Activated CD4-positive, alpha-beta memory T cell treated with anti-CD3 and anti-CD28 coated beads for 36 hours (primary cell): ENCODE data around the gene UBE2U. TPM values are rescaled to one million over a fixed set of nuclear protein-coding genes. Genes with fewer than 3 reads are reported as not detected.
"Not testable (repeated sequence)": the region's sequence is repeated elsewhere in the genome, so short reads cannot be mapped to it uniquely, and the experiment has no call there.

ENCODE experiments used
- CTCF ChIA-PET: fragments of 350-600 bp; sonication (Branson Sonifier 250); formaldehyde crosslinking; loops from one replicate; lab custom pipeline; 2021; ENCODE audit warnings: antibody characterized with exemption, inconsistent platforms; lab: Charles Lee
- POLR2A ChIA-PET: fragments of 350-600 bp; sonication (Branson Sonifier 250); formaldehyde crosslinking; loops from one replicate; lab custom pipeline; 2021; ENCODE audit warnings: antibody characterized with exemption; lab: Charles Lee
- DNase-seq: peaks from one replicate; pipeline ENCODE4 v3.0.0-alpha.2; 2020
- H3K27ac Mint-ChIP-seq: one replicate; pipeline ENCODE4 v1.8.0; 2021; ENCODE audit warnings: mixed read lengths
- H3K27me3 Mint-ChIP-seq: one replicate; pipeline ENCODE4 v1.8.0; 2021; ENCODE audit warnings: mixed read lengths
- H3K36me3 Mint-ChIP-seq: one replicate; pipeline ENCODE4 v1.8.0; 2021; ENCODE audit warnings: mixed read lengths
- H3K4me1 Mint-ChIP-seq: one replicate; pipeline ENCODE4 v1.8.0; 2021; ENCODE audit warnings: low read depth, mixed read lengths
- H3K4me3 Mint-ChIP-seq: one replicate; pipeline ENCODE4 v1.8.0; 2021; ENCODE audit warnings: mild to moderate bottlenecking, mixed read lengths
- H3K9me3 Mint-ChIP-seq: one replicate; pipeline ENCODE4 v1.8.0; 2021; ENCODE audit warnings: mixed read lengths
- intact Hi-C: fragments of 100-400 bp; cut with micrococcal nuclease; formaldehyde crosslinking; loops from one replicate; pipeline ENCODE4 v1.15.1; 2023
- total RNA-seq, 2 experiments: library from RNA; stranded (reverse); gene quantifications; one replicate each; pipeline ENCODE4 v1.2.3, GENCODE V29; 2021

UBE2U gene
- total RNA-seq, 2 experiments from 2014 or later: not detected

- no peak for DNase-seq
- no peak overlapping the region for H3K27ac Mint-ChIP-seq
- H3K27me3 Mint-ChIP-seq: peaks cover 13% of the 10 kb centered on the region
- peaks cover 18% of the 10 kb centered on the region for H3K4me1 Mint-ChIP-seq
- intact Hi-C loops: loop anchor here (10.0 kb wide), 2 partner anchors 468 to 928 kb away; partner anchors contain the start of gene ROR1
- no peaks in the 10 kb centered on the region for H3K9me3 Mint-ChIP-seq
- POLR2A ChIA-PET: no interaction called here
- CTCF ChIA-PET: interaction anchor here (0.6 to 4.4 kb wide), 10 partner anchors 9 to 626 kb away, joined by 3 to 30 read pairs (median 3); no protein-coding TSS in a partner anchor
- H3K36me3 Mint-ChIP-seq: no peaks in the 10 kb centered on the region
- H3K4me3 Mint-ChIP-seq: no peak overlapping the region
Measured at GRCh38 chr1:64242895-64243756, 39.7 kb downstream of the UBE2U start.

DNA sequence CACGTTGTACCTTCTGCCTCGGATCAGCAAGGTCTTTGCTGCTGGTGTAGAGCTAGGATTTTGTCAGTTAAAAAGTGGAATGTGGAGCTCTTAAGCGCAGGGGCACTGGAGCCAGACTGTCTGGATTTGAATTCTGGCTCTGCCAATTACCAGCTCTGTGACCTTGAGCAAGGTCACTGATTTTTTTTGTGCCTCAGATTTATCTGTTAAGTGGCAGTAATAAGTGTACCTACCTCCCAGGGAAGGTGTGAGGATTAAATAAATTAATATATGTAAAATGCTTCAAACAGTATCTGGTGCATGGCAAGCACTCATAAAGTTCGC lies 40.3 kb downstream of the UBE2U start:
- POLR2A ChIA-PET: no interaction called here
- CTCF ChIA-PET: interaction anchor here (0.8 to 4.4 kb wide), 6 partner anchors 9 to 627 kb away, joined by 3 to 30 read pairs (median 8); no protein-coding TSS in a partner anchor
- Mint-ChIP-seq H3K27me3 (peaks cover 15% of the 10 kb centered on the region), H3K27ac (no peak overlapping the region), H3K9me3 (no peaks in the 10 kb centered on the region), H3K4me1 (peaks cover 18% of the 10 kb centered on the region), H3K4me3 (no peak overlapping the region), H3K36me3 (no peaks in the 10 kb centered on the region)
- intact Hi-C loops: loop anchor here (10.0 kb wide), 2 partner anchors 469 to 929 kb away; partner anchors contain the start of gene ROR1
- DNase-seq: no peak

DNA sequence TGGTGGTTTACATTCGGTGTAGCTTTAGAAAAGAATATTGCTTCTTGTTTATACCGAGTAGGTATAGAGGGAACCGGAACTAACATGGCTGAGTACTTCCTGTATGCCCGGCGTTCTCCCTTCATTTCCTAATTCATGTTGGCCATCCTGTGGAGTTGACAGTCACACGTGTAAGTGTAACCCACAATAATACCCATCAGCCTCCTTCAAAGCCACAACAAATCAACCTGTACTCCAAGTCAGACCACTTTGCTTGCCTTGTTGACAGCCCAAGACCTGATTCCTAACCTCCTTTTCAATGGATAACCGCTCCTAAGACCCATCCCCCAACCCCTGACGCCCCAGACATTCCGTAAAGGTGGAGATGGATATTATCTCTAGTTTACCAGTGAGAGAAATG lies 42.1 kb downstream of the UBE2U start:
- Mint-ChIP-seq H3K36me3 (no peaks in the 10 kb centered on the region), H3K9me3 (no peaks in the 10 kb centered on the region), H3K4me3 (peak overlapping the region; percentile 27), H3K27me3 (peaks cover 15% of the 10 kb centered on the region), H3K27ac (no peak overlapping the region), H3K4me1 (peaks cover 18% of the 10 kb centered on the region)
- no peak for DNase-seq
- intact Hi-C loops: loop anchor here (1.0 to 10.0 kb wide), 4 partner anchors 308 to 931 kb away; partner anchors contain the start of gene ROR1
- ChIA-PET POLR2A (no interaction called here), CTCF (interaction anchor here (0.6 to 4.4 kb wide), 10 partner anchors 10 to 670 kb away, joined by 3 to 30 read pairs (median 5); no protein-coding TSS in a partner anchor)

DNA sequence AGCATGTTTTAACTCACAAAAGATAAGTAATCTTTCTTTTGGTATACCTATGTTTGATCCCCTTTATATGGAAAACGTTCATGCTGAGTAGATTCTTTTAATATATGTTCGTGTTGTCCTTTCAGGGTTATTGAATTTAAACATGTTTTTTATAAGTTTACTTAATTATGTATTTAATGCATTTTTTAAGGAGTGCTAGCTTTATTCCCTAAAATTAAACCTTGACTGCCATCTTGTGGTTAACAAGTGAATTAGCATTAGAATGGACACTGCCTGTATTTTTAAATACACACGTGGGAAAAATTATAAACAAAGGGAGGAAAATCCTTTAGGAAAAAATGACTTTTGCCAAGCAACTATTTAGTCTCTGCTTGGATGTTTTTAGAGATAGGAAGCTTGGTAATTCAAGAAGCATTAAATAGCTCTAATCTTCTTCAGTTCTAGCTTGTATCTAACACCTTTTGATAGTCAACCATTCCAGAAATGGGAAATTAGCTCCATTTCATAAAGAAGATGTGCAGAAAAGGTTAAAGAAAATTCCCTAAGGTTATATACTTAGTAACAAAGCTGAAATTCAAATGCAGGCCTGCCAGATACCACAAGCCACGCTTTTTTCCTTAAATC lies 43.0 kb downstream of the UBE2U start:
- H3K27ac Mint-ChIP-seq: no peak overlapping the region
- POLR2A ChIA-PET: no interaction called here
- DNase-seq: no peak
- H3K4me3 Mint-ChIP-seq: no peak overlapping the region
- intact Hi-C loops: loop anchor here (1.0 to 10.0 kb wide), 4 partner anchors 309 to 932 kb away; partner anchors contain the start of gene ROR1
- peaks cover 18% of the 10 kb centered on the region for H3K4me1 Mint-ChIP-seq
- CTCF ChIA-PET: interaction anchor here (0.6 to 4.4 kb wide), 28 partner anchors 10 to 1465 kb away, joined by 3 to 30 read pairs (median 4); no protein-coding TSS in a partner anchor
- no peaks in the 10 kb centered on the region for H3K36me3 Mint-ChIP-seq
- H3K9me3 Mint-ChIP-seq: no peaks in the 10 kb centered on the region
- peaks cover 15% of the 10 kb centered on the region for H3K27me3 Mint-ChIP-seq

DNA sequence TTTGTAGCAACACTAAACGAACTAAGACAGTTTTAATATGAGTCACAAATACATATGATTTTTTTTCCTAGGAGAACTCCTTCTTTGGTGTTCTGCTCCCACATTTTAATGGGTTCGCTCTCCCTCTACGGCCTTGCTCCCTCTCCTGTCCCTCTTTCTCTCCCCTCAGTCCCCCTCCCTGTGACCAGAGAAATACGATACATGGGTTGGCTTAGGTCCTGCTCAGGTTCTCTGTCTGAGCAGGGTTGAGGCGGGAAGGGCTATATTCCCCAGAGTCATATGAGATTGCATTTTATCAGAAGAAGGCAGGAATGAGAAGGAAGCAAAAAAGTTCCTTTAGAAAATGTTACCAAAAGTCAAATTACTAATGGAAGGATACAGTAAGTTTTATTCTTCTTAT lies 44.6 kb downstream of the UBE2U start:
- DNase-seq: no peak
- ChIA-PET CTCF (interaction anchor here (0.8 to 4.1 kb wide), 4 partner anchors 556 to 673 kb away, joined by 3 to 28 read pairs (median 8); no protein-coding TSS in a partner anchor), POLR2A (no interaction called here)
- H3K4me1 Mint-ChIP-seq: peaks cover 18% of the 10 kb centered on the region
- H3K27ac Mint-ChIP-seq: no peak overlapping the region
- no peaks in the 10 kb centered on the region for H3K9me3 Mint-ChIP-seq
- H3K36me3 Mint-ChIP-seq: no peaks in the 10 kb centered on the region
- H3K27me3 Mint-ChIP-seq: peaks cover 15% of the 10 kb centered on the region
- no peak overlapping the region for H3K4me3 Mint-ChIP-seq
- intact Hi-C loops: loop anchor here (5.0 to 10.0 kb wide), 3 partner anchors 311 to 933 kb away; partner anchors contain the start of gene ROR1

- H3K4me3 Mint-ChIP-seq, H3K36me3 Mint-ChIP-seq, CTCF ChIA-PET, H3K4me1 Mint-ChIP-seq, POLR2A ChIA-PET, DNase-seq, H3K27ac Mint-ChIP-seq, H3K9me3 Mint-ChIP-seq, intact Hi-C loops: not testable (repeated sequence)
- H3K27me3 Mint-ChIP-seq: peaks cover 26% of the 10 kb centered on the region
Measured at GRCh38 chr1:64250472-64250871, 47.0 kb downstream of the UBE2U start.

DNA sequence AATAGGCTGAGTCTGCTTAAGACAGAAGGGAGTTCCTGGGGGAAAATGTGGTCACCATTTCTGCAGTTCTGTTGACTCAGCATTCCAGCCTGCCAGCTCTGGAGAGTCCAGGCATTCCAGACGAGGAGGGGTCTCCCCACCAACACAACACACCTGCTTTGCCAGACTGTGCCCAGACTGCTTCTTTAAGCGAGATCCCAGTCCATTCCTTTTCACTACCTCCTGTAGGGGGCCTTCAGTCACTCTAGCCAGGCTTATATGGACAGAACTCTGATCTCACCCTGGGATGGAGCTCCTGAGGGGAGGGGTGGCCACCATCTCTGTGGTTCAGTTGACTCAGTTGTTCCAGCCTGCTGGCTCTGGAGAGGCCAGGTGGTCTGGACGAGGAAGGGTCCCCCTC lies 48.5 kb downstream of the UBE2U start:
- no peak for DNase-seq
- Mint-ChIP-seq H3K4me3 (no peak overlapping the region), H3K9me3 (no peaks in the 10 kb centered on the region), H3K27ac (no peak overlapping the region), H3K27me3 (peaks cover 25% of the 10 kb centered on the region), H3K36me3 (no peaks in the 10 kb centered on the region), H3K4me1 (no peaks in the 10 kb centered on the region)
- intact Hi-C loops: no loop called here
- ChIA-PET POLR2A (no interaction called here), CTCF (interaction anchor here (1.1 to 1.2 kb wide), 2 partner anchors 8 to 11 kb away, joined by 3 read pairs; no protein-coding TSS in a partner anchor)

DNA sequence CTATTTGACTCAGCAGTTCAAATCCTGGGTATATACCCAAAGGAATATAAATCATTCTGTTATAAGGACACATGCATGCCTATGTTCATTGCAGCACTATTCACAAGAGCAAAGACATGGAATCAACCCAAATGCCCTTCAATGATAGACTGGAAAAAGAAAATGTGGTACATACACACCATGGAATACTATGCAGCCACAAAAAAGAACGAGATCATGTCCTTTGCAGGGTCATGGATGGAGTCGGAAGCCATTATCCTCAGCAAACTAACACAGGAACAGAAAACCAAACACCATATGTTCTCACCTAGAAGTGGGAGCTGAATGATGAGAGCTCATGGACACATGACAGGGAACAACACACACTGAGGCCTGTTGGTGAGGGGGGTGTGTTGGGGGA lies 53.8 kb downstream of the UBE2U start:
- intact Hi-C loops, DNase-seq, H3K36me3 Mint-ChIP-seq, H3K4me3 Mint-ChIP-seq, H3K4me1 Mint-ChIP-seq, H3K9me3 Mint-ChIP-seq, H3K27ac Mint-ChIP-seq: not testable (repeated sequence)
- peaks cover 17% of the 10 kb centered on the region for H3K27me3 Mint-ChIP-seq
- CTCF ChIA-PET: interaction anchor here (1.6 kb wide), 1 partner anchor 11 kb away, joined by 7 read pairs; no protein-coding TSS in a partner anchor
- POLR2A ChIA-PET: interaction anchor here (0.6 kb wide), 1 partner anchor 915 kb away, joined by 4 read pairs; no protein-coding TSS in a partner anchor

DNA sequence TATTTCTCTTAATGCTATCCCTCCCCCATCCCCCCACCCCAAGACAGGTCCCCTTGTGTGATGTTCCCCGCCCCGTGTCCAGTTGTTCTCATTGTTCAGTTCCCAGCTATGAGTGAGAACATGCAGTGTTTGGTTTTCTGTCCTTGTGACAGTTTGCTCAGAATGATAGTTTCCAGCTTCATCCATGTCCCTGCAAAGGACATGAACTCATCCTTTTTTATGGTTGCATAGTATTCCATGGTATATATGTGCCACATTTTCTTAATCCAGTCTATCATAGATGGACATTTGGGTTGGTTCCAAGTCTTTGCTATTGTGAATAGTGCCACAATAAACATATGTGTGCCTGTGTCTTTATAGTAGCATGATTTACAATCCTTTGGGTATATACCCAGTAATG lies 55.0 kb downstream of the UBE2U start:
- CTCF ChIA-PET, H3K36me3 Mint-ChIP-seq: not testable (repeated sequence)
- H3K27me3 Mint-ChIP-seq: peaks cover 21% of the 10 kb centered on the region

DNA sequence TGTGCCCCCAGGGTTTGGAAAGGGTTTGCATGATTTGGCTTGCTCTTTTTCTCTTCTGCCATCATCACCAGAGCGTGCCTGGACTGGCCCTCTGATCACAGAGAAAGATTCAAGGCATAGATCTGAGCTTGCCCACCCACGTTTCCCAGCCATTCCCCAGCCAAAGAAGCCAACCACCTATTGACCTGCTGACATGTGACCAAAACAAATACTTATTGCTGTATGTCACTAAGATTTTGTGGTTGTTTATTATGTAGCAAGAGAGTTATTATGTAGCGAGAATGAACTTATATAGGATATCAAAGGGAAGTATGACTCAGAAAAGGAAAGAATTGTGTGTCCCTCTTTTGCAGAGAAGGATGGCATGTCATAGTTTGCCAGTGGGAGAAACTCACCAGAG lies 59.9 kb downstream of the UBE2U start:
- no peak overlapping the region for H3K4me3 Mint-ChIP-seq
- H3K36me3 Mint-ChIP-seq: no peaks in the 10 kb centered on the region
- H3K9me3 Mint-ChIP-seq: no peaks in the 10 kb centered on the region
- ChIA-PET POLR2A (no interaction called here), CTCF (no interaction called here)
- H3K27ac Mint-ChIP-seq: no peak overlapping the region
- intact Hi-C loops: no loop called here
- peaks cover 22% of the 10 kb centered on the region for H3K27me3 Mint-ChIP-seq
- DNase-seq: no peak
- no peaks in the 10 kb centered on the region for H3K4me1 Mint-ChIP-seq

More for the DNA sequence above, 55.0 kb downstream of the UBE2U start:
- H3K9me3 Mint-ChIP-seq, DNase-seq, H3K4me1 Mint-ChIP-seq, H3K4me3 Mint-ChIP-seq, POLR2A ChIA-PET, intact Hi-C loops, H3K27ac Mint-ChIP-seq: not testable (repeated sequence)

DNA sequence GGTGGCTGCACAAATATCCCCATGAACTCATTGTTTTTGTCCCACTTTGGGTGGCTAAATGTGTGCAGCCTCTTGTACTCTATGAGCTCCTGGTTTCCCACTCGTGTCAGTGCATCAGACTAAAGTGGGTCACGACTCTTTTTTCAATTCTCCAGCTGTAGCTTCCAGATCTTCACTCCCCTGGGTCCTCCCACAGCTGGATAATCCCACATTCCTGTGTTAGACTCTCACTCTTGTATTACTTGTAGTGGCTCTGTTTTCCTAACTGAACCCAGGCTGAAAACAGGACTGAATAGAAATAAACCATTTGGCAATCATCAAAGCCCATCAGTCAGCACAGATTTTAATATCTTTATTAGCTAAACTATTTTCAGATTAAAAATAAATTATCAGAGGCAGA lies 60.4 kb downstream of the UBE2U start:
- ChIA-PET CTCF (no interaction called here), POLR2A (no interaction called here)
- H3K4me3 Mint-ChIP-seq: no peak overlapping the region
- no peaks in the 10 kb centered on the region for H3K9me3 Mint-ChIP-seq
- H3K27me3 Mint-ChIP-seq: peaks cover 22% of the 10 kb centered on the region
- peaks cover 2% of the 10 kb centered on the region for H3K4me1 Mint-ChIP-seq
- no peak for DNase-seq
- H3K36me3 Mint-ChIP-seq: no peaks in the 10 kb centered on the region
- H3K27ac Mint-ChIP-seq: no peak overlapping the region
- intact Hi-C loops: no loop called here

DNA sequence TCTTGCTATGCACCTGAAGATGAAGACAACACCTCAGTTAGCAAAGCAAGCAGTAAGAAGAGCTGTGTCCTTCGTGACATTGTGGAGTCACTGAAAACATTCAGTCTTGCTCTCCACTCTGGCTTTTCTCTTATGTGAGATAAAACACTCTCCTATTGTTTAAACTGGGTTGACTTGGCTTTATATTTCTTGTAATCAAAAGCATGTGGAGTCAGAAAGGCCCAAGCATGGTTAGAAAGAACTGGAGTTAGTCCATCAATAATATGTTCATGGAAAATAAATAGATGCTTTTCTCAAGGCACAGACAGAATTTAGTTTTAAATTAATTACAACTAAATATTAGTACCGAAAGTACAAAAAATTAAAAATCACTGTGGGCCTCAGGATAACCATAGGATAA lies 61.7 kb downstream of the UBE2U start:
- no peaks in the 10 kb centered on the region for H3K9me3 Mint-ChIP-seq
- CTCF ChIA-PET: no interaction called here

More for the DNA sequence above, 61.7 kb downstream of the UBE2U start:
- H3K4me1 Mint-ChIP-seq: peaks cover 2% of the 10 kb centered on the region
- POLR2A ChIA-PET: no interaction called here
- no peak for DNase-seq
- H3K36me3 Mint-ChIP-seq: no peaks in the 10 kb centered on the region
- intact Hi-C loops: loop anchor here (5.0 kb wide), 1 partner anchor 412 kb away; no protein-coding TSS in a partner anchor
- no peak overlapping the region for H3K4me3 Mint-ChIP-seq
- peaks cover 24% of the 10 kb centered on the region for H3K27me3 Mint-ChIP-seq
- no peak overlapping the region for H3K27ac Mint-ChIP-seq
